Right atrium auricular region (tissue), 2 donors: ENCODE results near the gene DDX1. TPM values are rescaled to one million over a fixed set of nuclear protein-coding genes. Genes with fewer than 3 reads are reported as not detected.
"Not testable (repeated sequence)": the region's sequence is repeated elsewhere in the genome, so short reads cannot be mapped to it uniquely, and the experiment has no call there.

Experiments used
- DNase-seq: peaks from one replicate; pipeline ENCODE4 v3.0.0-alpha.2; 2019; ENCODE audit warnings: low spot score
- H3K27ac ChIP-seq, 2 donors: fragments of 200-600 bp; sonication (generic); 1 replicate in 1 of 2; 2 replicates in 1 of 2; pipeline ENCODE4 v1.5.1; 2016 to 2019
- H3K27me3 ChIP-seq, 2 donors: fragments of 200-600 bp; sonication (generic); one replicate each; pipeline versions ENCODE4 v1.5.1 to v1.6.0; 2017 to 2019
- H3K36me3 ChIP-seq: fragments of 200-600 bp; sonication (generic); one replicate; pipeline ENCODE4 v1.5.1; 2016
- H3K4me1 ChIP-seq, 2 donors: fragments of 200-600 bp; sonication (generic); one replicate each; pipeline versions ENCODE4 v1.5.1 to v1.6.0; 2017 to 2019
- H3K4me3 ChIP-seq, 2 donors: fragments of 200-600 bp; sonication (generic); 1 replicate in 1 of 2; 2 replicates in 1 of 2; pipeline ENCODE4 v1.5.1; 2017 to 2019; ENCODE audit warnings: mild to moderate bottlenecking in 1 of 2, moderate library complexity in 1 of 2
- H3K9me3 ChIP-seq, 2 donors: fragments of 200-600 bp; sonication (generic); one replicate each; pipeline ENCODE4 v1.5.1; 2019
- CTCF ChIP-seq, 2 donors: fragments of 200-600 bp; sonication (generic); IDR thresholded peaks; one replicate each; pipeline ENCODE4 v1.5.1; 2019; ENCODE audit warnings: antibody characterized with exemption in 2 of 2
- total RNA-seq, 2 donors: library from RNA; depleted of rRNA; stranded (reverse); fragments of >200 nt; gene quantifications; one replicate each; pipeline ENCODE4 v1.1.0, GENCODE V29; 2016

Gene DDX1
- total RNA-seq, 2 donors from 2014 or later, result 60.1 to 75.9 TPM

- H3K27me3 ChIP-seq, result no peaks in the 10 kb centered on the region
- peaks cover 80% of the 10 kb centered on the region for H3K36me3 ChIP-seq
Measured at GRCh38 chr2:15606481-15607441, 15.1 kb downstream of the DDX1 start.

GRCh38 chr2:15607709-15608391 lies 16.2 kb downstream of the DDX1 start:
- H3K36me3 ChIP-seq, result peaks cover 69% of the 10 kb centered on the region
- no peaks in the 10 kb centered on the region for H3K4me1 ChIP-seq
- H3K27me3 ChIP-seq, result no peaks in the 10 kb centered on the region
- no peak overlapping the region for H3K27ac ChIP-seq
- no peak for TF ChIP-seq CTCF (IDR thresholded peaks at IDR 0.05)
- DNase-seq, result no peak
- H3K4me3 ChIP-seq, result no peak overlapping the region
- H3K9me3 ChIP-seq, result no peaks in the 10 kb centered on the region

More at GRCh38 chr2:15606481-15607441, 15.1 kb downstream of the DDX1 start:
- Histone ChIP-seq H3K4me3 (no peak overlapping the region), H3K27ac (no peak overlapping the region), H3K9me3 (no peaks in the 10 kb centered on the region), H3K4me1 (no peaks in the 10 kb centered on the region)
- DNase-seq, result no peak
- no peak for TF ChIP-seq CTCF (IDR thresholded peaks at IDR 0.05)

- no peak for TF ChIP-seq CTCF (IDR thresholded peaks at IDR 0.05)
- Histone ChIP-seq H3K9me3 (no peaks in the 10 kb centered on the region), H3K36me3 (peaks cover 64% of the 10 kb centered on the region)
Measured at GRCh38 chr2:15608392-15608761, 16.7 kb downstream of the DDX1 start.

GRCh38 chr2:15609341-15610042 lies 17.8 kb downstream of the DDX1 start:
- Histone ChIP-seq H3K27ac (no peak overlapping the region), H3K4me1 (no peaks in the 10 kb centered on the region), H3K4me3 (no peak overlapping the region), H3K27me3 (no peaks in the 10 kb centered on the region), H3K36me3 (peaks cover 53% of the 10 kb centered on the region), H3K9me3 (no peaks in the 10 kb centered on the region)
- no peak for DNase-seq
- no peak for TF ChIP-seq CTCF (IDR thresholded peaks at IDR 0.05)

More at GRCh38 chr2:15608392-15608761, 16.7 kb downstream of the DDX1 start:
- Histone ChIP-seq H3K4me3 (no peak overlapping the region), H3K27me3 (no peaks in the 10 kb centered on the region), H3K4me1 (no peaks in the 10 kb centered on the region), H3K27ac (no peak overlapping the region)
- no peak for DNase-seq

- no peak for TF ChIP-seq CTCF (IDR thresholded peaks at IDR 0.05)
- H3K4me1 ChIP-seq, result no peaks in the 10 kb centered on the region
- no peak for DNase-seq
- peaks cover 43% of the 10 kb centered on the region for H3K36me3 ChIP-seq
- no peak overlapping the region for H3K4me3 ChIP-seq
- no peaks in the 10 kb centered on the region for H3K27me3 ChIP-seq
- no peak overlapping the region for H3K27ac ChIP-seq
- no peaks in the 10 kb centered on the region for H3K9me3 ChIP-seq
Measured at GRCh38 chr2:15610430-15610952, 18.8 kb downstream of the DDX1 start.

- not testable (repeated sequence) for H3K9me3 ChIP-seq, H3K4me1 ChIP-seq, DNase-seq, H3K27ac ChIP-seq, H3K27me3 ChIP-seq, H3K4me3 ChIP-seq
- H3K36me3 ChIP-seq, result peaks cover 35% of the 10 kb centered on the region
Measured at GRCh38 chr2:15612101-15612500, 20.4 kb downstream of the DDX1 start.
